GM21737 (cell line): ENCODE results near the gene GDF11.

Experiments
- ATAC-seq: cut with Tn5 transposase; IDR thresholded peaks from one replicate; pipeline ENCODE4 v1.9.1; 2021; ENCODE audit warnings: mild to moderate bottlenecking, moderate library complexity; ENCODE audit not compliant: unreplicated experiment

Gene GDF11

GRCh38 chr12:55780685-55781084 lies 37.8 kb downstream of the GDF11 start:
- no peak for ATAC-seq

- ATAC-seq = no peak
Observed at GRCh38 chr12:55788546-55788945, 45.6 kb downstream of the GDF11 start.

- no peak for ATAC-seq
Observed at GRCh38 chr12:55789171-55789570, 46.2 kb downstream of the GDF11 start.

- no peak for ATAC-seq
Observed at GRCh38 chr12:55789893-55790292, 47.0 kb downstream of the GDF11 start.

GRCh38 chr12:55795950-55796349 lies 53.0 kb downstream of the GDF11 start:
- no peak for ATAC-seq

- ATAC-seq = no peak
Observed at GRCh38 chr12:55797068-55797467, 54.1 kb downstream of the GDF11 start.

GRCh38 chr12:55797550-55797949 lies 54.6 kb downstream of the GDF11 start:
- ATAC-seq = no peak
